T1000 (cell line): ENCODE results near the gene THRB.

ENCODE experiments used
- DNase-seq: peaks from one replicate; lab custom pipeline; 2025; ENCODE audit warnings: mixed read lengths; lab: John Stamatoyannopoulos, UW

The THRB gene

DNA sequence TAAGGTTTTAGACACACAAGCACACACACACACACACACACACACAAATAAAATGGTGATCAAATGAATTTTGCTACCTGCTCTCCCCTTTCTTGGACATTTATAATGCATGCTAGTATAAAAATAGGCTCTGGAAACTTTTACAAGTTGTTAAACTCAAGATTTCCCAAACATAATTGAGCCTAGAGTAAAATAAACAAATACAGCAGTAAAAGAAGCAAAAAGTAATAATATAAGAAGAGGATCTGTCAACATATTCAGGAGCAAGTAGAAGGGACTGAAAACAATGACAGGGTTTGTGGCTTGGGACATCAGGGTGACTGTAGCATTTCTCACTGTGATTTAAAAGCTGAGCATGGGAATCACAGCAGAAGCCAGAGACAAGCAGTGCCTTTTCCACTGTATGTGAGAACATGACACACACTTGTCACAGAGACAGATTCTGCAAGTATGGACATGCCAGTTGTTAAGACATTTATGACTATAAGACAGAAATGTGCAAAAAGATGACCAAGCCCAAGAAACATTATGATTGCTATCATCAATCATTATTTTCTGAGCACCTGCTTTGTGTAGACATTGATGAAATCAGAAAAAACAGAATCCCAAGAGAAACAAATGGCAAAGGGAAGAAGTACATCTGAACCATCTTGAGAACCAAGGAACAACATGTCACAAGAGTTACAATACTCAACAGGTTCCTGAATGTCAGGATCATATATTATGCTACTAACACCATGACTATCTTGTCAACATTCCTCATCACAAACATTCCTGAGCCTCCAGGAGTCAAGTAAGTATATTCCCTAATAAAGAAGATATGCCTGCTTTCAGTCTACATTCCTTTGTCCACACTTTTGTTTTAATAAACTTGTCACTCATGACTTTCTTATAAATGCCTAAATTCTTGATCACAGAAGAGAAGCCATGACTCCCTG lies 7.1 kb downstream of the THRB start:
- DNase-seq, result no peak

- no peak for DNase-seq
Observed at GRCh38 chr3:24485511-24485910, 9.1 kb downstream of the THRB start.

GRCh38 chr3:24483873-24484272 lies 10.8 kb downstream of the THRB start:
- DNase-seq, result no peak

GRCh38 chr3:24482096-24482705 lies 12.4 kb downstream of the THRB start:
- no peak for DNase-seq

DNA sequence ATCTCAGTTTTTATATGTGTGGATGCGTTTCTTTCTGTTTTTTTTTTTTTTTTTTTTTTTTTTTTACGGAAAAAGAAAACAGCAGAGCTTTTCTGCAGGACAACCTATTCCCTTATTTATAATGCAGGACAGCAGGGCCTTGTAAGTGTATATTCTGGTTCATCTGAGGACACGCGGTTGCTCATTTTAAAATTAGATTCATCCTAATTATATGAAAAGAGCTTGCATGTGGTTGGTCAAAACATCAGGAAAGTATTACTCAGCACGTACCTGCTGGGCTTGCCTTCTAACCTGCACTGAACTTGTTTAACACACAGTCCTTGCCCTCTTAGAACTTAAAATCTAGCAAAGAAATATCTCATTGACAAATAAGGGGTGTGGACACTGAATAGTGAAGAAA lies 13.5 kb downstream of the THRB start:
- no peak for DNase-seq

- DNase-seq, result no peak
Observed at GRCh38 chr3:24480497-24480896, 14.2 kb downstream of the THRB start.

GRCh38 chr3:24479816-24480215 lies 14.8 kb downstream of the THRB start:
- DNase-seq, result no peak

DNA sequence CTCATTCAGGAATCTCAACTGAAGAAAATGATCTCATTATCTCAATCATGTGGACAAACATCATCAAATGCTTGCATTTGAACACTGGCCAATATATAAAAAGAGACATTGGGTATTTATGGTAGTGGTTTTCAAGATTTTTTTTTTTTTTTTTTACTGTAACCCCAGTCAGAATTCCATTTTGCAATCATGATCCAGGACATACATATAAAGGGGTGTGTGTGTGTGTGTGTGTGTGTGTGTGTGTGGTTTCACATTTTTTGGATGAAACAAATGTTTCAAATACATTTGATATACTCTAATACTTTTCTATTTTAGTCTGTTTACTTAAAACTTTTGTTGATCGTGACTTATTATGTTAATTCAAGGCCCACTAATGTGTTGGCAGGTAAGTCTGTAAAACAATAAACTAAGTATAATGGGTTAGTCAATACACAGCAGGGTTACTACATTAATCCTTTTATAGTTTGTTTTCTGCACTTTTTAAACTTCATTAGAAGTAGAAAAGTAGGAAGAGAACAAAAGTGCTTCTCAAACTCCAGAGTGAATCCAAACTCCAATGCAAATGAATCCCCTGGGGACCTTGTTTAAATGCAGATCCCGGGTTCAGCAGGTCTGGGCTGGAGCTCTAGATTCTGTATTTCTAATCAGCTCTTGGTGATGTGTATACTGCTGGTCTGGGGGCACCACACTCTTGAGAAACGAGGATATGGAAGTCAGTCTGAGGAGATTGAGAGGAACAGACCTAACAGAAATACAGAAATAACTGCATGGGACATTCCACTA lies 17.6 kb downstream of the THRB start:
- DNase-seq, result no peak

- no peak for DNase-seq
Observed at GRCh38 chr3:24475925-24476324, 18.7 kb downstream of the THRB start.

- DNase-seq, result no peak
Observed at GRCh38 chr3:24474862-24475261, 19.8 kb downstream of the THRB start.

DNA sequence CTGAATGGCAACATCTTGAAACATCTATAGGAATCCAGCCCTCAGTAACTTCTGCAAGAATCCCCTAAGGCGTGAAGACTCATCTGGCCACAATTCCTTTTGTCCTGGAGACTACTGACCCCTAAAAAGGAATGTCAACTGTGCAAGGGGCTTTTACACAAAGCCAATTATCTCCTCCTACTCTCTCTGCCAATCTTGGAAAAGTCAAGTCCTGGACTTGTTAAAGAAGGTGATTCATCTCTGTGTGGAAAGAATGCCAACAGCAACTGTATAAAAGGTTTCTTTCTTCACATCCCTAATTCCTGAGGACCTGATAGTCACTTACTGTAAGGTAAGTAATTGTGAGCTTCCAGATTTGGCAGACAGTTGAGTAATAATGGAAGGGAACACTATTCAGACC lies 22.3 kb downstream of the THRB start:
- DNase-seq, result no peak

- no peak for DNase-seq
Observed at GRCh38 chr3:24471486-24471885, 23.2 kb downstream of the THRB start.

- DNase-seq, result no peak
Observed at GRCh38 chr3:24470277-24470676, 24.4 kb downstream of the THRB start.

- no peak for DNase-seq
Observed at GRCh38 chr3:24464389-24464788, 30.3 kb downstream of the THRB start.

- no peak for DNase-seq
Observed at GRCh38 chr3:24462737-24463136, 31.9 kb downstream of the THRB start.

DNA sequence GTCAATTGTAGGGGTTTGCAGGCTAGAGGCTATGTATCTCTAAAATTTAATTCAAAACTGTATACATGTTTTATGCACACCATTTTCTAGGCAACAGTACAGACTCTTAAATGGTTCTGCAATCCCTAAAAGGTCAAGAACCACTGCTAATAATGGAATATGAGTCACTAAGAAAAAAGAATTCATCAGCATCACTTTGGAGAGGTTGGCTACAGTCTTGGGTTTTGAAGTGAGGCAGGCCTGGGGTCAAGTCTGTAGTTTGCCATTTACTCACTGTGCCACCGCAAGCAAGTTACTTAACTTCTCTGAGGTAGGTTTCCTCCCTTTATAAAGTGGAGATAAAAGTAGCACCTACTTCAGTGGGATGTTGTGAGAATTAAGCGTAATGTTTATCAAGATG lies 33.7 kb downstream of the THRB start:
- no peak for DNase-seq

GRCh38 chr3:24457719-24458118 lies 36.9 kb downstream of the THRB start:
- no peak for DNase-seq

DNA sequence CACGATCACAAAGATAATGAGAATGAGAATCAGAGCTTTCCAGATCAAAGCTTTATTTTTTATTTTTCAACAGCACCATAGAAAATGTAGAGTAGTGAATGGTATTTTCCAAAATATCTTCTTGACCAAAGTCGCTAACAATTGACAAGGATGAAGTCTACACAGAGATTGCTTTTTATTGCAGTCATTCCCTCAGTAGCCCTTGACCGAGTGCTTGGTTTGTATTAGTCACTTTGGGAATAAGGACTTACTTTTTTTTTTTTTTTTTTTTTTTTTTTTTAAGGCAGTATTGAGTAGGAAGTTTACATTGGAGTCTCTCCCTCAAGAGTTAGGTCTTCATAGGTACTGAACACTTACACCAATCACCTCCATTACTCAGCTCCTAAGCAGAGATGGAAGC lies 39.8 kb downstream of the THRB start:
- DNase-seq, result no peak

- DNase-seq, result no peak
Observed at GRCh38 chr3:24454393-24454792, 40.3 kb downstream of the THRB start.

- no peak for DNase-seq
Observed at GRCh38 chr3:24451461-24452099, 43.1 kb downstream of the THRB start.

DNA sequence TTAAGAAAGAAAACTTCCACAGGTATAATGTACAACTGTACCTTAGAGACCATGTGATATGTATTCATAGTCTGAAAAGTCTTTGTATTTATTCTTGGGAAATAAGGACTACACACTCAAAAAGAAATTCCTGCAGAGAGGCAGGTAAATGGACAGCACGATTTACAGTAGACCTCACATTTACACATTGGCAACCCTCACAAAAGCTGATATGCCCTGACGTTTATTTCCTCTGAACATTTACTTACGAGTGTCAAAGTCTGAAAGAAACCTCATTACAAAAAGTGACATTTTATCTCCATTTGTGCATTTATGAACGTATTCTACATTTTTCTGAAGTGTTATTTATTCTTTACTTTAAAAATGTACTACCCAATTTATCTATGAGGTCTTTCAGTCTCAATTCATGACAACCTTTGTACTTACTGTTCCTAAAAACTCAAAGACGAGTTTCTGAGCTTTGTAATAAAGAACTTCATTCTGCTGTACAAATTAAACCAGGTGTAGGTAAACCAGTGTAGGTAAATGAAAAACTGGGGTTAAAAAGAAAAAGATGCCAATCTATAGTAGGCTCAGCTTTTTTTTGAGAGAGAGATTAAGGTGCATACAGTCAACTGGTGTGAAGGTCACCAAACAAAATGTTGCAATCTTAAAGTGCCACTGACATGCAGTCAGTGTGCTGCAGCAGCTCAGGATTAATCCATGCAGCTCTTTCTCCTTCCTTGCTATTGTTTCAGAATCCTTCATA lies 44.3 kb downstream of the THRB start:
- DNase-seq, result no peak

GRCh38 chr3:24447836-24448235 lies 46.8 kb downstream of the THRB start:
- DNase-seq, result no peak
